UCSD-AML1 (cell line): ENCODE data around the gene TMEM213.

Experiments
- DNase-seq: peaks from one replicate; lab custom pipeline; 2025; ENCODE audit not compliant: unreplicated experiment; lab: John Stamatoyannopoulos, UW

TMEM213 gene, protein sequence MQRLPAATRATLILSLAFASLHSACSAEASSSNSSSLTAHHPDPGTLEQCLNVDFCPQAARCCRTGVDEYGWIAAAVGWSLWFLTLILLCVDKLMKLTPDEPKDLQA

GRCh38 chr7:138797715-138798320 is at the start of gene TMEM213, which contains the start of gene ATP6V0A4:
Gene TMEM213 (plus strand): TSS chr7:138797994. CDS start chr7:138798105, 111 bp downstream.
Gene ATP6V0A4 (minus strand): TSS chr7:138798196. CDS start chr7:138771247, 26,949 bp downstream.
- DNase-seq, result no peak

DNA sequence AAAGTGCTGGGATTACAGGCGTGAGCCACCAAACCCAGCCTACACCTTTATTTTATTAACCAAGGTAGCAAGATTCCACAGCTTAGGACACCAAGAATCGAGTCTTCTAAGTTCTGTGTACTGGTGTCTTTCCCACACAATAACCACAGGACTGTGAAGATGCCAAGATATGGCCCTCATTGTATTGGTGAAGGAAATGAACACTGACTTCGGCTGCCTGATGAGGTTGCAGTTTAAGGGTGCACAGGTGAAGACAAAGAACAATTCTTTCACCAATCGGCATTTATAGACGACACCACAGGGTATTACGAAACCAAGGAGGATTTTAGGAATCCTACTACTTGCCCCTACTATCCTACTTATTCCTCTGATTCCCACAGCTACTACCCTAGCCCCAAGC is 49.1 kb upstream of the TMEM213 start:
- no peak for DNase-seq

DNA sequence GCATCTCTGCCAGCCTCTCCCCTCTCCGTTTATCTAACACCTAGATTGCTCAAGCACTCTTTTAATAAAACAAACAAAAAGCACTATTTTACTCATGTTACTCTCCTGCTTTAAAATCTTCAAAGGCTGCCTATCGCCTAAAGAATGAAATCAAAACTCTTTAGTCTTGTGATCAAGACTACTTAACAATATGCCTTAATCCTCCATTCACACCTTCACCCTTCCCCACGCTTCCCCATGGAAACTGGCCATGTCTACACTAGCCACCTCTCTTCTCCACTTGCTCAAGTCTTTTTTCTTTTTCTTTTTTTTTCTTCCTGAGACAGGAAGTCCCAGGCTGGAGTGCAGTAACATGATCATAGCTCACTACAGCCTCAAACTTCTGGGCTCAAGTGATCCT is 47.8 kb upstream of the TMEM213 start:
- no peak for DNase-seq

DNA sequence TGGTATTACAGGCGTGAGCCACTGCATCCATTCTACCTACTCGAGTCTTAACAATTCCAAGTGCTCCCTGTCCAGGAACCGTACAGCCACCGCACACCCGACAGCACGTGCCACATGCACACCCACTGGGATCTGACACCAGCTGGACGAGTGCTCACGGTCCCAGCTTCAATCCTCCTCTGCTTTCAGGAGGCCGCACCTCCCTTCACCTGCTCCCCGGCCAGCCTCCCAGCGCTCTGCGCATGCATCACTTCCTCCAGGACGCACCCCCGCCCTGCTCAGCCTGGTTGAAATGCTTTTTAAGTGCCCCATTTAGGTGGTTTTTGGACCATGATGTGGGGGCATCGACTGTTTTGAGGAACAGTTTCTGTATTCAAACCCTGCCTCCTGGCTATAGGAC is 47.3 kb upstream of the TMEM213 start:
- DNase-seq, result no peak

GRCh38 chr7:138750901-138751464 is 46.8 kb upstream of the TMEM213 start:
- no peak for DNase-seq

DNA sequence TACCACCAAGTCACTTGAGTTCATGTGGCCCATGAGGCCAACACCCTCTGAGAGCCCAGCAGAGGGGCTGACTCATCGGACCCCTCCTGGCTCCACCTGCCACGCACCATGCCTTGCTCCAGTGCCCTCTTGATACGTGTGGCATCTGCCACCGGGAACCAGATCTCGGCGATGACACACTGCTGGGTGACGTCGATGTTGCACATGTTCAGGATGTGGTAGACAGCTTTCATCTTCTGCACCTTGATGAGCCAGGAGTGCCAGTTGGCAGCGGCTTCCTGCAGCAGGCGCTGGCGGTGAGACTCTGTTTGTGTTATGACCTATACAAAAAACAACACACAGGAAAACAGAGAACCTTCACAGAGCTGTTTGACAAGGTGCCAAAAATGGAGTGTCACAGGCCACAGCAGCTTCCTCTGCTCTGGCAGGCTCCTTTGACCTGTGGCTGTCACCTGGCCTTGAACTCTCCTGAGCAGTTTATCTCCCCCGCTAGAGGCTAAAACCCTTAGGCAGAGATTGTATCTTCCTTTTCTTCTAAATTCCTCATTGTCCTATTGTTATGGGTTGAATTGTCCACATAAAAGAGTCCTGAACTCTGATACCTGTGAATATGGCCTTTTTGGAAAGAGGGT is 45.2 kb upstream of the TMEM213 start:
- DNase-seq, result no peak

GRCh38 chr7:138753150-138753518 is 44.7 kb upstream of the TMEM213 start:
- no peak for DNase-seq

DNA sequence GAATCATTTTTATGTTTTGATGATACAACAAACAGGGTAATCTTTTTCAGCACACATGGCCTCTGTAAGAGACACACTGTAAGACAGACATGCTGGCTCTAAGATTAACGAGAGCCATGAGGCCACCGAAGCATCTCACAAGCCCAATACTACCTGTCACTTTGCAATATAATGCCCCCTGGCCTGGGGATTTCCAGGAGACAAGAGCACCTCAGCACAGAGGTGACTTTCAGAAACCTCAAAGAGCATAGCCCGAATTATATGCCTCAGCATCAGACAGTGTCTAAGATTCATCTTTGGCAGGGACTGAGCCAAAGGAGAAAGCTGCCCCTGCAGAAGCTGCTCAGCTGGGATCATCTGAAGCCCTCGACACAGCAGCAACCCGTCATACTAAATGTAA is 44.2 kb upstream of the TMEM213 start:
- no peak for DNase-seq

DNA sequence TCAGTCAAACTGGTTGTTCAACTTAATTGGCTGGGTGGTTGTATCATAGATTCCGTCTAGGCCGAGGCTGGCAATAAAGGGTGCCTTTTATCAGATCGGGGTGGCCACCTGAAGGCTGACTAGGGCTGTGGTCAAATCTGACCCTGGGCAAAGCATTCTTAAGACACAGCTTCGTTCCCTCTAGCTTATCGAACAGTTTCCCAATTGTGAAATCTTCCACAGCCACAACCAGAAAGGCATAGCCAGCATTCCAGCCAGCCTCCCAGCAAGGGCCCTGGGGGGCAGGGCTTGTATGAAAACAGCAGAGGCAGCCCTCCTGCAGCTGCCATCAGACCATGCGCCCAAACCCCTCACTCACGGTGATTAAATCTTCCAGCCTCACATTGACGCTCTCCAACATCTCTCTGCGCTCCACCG is 42.5 kb upstream of the TMEM213 start:
- DNase-seq, result no peak

DNA sequence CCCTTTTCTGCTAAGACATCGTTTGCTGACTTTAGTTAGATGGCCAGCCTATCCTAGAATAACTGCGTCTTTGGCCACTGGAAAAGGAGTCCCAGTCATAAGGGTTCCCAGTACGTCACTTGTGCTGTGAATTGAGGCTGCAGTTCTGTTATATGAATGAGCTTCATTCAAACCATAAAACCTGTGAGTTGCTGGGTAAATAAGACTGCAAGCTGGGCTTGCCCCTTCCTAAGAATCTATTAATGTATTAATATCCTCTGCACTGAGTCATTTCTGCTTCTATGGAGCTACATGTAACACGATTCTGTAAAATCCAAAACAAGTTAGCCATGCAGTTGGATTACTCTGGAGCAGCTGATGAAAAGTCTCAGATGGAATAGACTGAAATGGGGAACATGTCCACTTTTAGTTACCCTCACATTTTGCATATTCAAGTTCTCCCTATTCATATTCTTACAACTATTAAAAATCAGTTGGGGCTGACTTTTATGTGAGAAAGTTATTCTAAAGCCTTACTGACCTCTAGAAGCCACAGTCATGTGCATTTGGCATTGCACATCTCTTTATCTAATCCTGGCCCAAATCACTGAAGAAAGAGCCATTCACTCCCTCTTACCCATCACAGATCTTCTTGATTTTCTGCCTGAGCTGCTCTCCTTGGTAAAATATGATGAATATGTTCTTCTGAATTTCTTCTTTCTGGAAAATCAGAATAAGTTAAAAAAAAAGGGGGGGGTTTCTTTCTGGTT is 41.8 kb upstream of the TMEM213 start:
- DNase-seq, result no peak

GRCh38 chr7:138756591-138757242 is 41.1 kb upstream of the TMEM213 start:
- no peak for DNase-seq

DNA sequence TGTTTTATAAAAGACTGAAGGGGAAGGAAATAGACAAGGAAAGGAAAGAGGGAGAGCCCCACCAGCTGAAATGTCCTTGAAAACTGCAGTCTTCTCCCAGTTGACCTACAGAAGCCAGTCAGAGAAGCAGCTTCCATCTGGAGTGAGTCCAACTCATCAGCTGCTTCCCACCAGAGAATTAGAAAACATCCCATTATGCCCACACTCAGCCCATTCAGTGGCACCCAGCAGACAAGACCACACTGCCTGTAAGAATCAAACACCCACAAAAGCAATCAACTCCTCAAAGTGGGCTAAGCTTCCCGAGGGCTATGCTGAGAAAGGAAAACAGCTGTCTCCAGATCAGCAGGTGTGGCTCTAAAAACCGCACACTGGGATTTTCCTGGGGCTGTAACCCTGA is 29.6 kb upstream of the TMEM213 start:
- no peak for DNase-seq

GRCh38 chr7:138770904-138771303 is 26.9 kb upstream of the TMEM213 start:
- DNase-seq, result no peak

GRCh38 chr7:138773176-138773575 is 24.6 kb upstream of the TMEM213 start:
- DNase-seq, result no peak

DNA sequence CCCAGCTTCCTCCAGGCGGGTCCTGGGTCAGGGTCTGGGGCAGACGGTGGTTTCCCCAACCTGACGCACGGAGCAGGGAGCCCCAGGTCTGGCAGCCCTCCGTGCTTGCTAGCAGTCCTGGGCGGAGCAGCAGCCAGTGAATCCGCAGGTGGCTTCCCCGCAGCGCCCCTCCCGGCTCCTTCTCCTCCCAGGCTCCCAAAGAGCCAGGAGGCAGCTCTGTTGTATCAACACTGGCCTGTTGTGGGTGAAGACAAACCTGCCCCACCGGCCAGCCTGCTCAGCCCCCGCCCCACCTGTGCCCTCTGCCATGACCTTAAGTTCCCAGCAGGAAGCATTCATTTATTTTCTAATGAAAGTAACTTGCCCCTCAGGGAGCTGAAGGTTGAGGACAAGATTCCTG is 24.0 kb upstream of the TMEM213 start:
- no peak for DNase-seq

GRCh38 chr7:138776166-138776833 is 21.5 kb upstream of the TMEM213 start:
- DNase-seq, result no peak

DNA sequence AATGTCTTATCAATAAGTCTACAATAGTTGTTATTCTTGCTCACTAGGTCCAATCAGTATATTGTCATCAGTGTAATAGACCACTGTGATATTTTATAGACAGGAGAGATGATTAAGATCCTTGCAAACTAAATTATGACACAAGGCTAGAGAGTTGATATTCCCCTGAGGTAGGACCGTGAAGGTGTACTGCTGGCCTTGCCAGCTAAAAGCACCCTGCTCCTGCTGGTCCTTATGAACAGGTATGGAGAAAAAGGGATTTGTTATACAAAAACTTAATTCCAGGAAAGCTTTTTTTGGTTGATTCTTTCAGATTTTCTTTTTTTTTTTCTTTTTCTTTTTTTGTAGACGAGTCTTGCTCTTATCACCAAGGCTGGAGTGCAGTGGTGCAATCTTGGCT is 16.8 kb upstream of the TMEM213 start:
- no peak for DNase-seq

DNA sequence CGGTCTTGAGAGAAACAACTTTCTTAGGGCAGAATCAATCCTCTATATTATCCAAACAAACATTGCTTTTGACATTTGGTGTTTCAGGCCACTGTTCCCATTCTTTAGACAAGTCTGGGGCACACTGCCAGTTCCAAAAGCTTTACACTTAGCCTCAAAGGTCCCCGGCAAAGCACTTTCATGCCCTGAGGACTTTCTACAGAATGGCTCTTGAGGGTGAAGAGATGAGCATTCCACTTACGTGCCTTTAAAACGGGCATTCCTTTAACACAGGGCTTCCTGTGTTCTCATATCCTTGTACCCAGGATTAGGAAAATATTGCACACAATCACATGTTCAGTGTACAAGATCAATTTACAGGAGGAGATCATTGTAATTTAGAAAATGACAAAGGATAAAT is 13.1 kb upstream of the TMEM213 start:
- no peak for DNase-seq

DNA sequence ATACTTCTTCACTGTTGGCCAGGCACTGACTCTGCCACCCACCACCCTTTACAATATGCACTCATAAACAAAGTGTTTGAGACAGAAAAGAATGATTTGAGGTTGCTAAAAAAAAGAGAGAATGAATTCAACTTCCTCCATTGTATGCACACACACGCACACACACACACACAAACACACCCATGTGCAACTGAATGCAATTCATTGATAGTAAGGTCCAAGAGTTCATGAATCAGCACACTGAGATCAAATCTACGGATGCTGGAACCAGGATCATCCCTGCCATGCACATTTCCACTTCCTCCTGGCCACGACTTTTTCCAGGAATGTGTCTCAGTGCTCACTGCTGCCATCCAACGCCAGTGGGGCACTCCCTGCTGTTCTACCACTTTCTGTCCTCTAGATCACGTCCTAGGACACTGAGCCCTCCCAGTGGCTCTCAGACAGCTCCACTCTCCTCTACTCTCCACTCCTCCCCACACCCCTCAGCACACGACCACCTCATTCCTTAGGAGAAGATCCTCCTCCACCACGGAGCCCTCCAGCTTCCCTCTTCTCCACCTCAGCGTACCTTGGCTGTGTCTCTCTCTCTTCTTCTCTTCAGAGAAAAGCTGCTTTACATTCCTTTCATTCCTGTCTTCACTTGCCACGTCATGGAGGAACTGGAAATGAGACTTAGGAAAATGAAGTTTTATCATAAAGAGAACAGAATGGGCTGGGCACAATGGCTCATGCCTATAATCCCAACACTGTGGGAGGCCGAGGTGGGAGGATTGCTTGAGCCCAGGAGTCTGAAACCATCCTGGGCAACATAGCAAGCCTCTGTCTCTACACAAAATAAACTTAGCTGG is 12.0 kb upstream of the TMEM213 start:
- peak; percentile 7 for DNase-seq
